ENCODE data around the gene KCNAB3.
A peak's percentile ranks its signal among the peaks of the same experiment; 100 is the strongest.

KCNAB3 gene

GRCh38 chr17:7929158-7930023, at the start of gene KCNAB3:
KCNAB3 (minus strand) TSS chr17:7929856; CDS start chr17:7929435, 421 bp downstream.
- Histone ChIP-seq H3K36me3 (ENCODE audit: insufficient read depth, low read length) (peaks cover 13% of the 10 kb centered on the region; the same call in 1 of the 2 replicates), H3K9ac (ENCODE audit: low read length) (peak within 1 kb of the TSS; percentile 81), H3K4me1 (ENCODE audit: insufficient read depth, low read length, severe bottlenecking) (peaks cover 47% of the 10 kb centered on the region), H3K27ac (ENCODE audit: low read depth, low read length, poor library complexity, severe bottlenecking) (peak within 1 kb of the TSS; percentile 27), H3K9me2 (ENCODE audit: low read depth, low read length) (no peaks in the 10 kb centered on the region), H2AFZ (ENCODE audit: low read length) (no peak within 1 kb of the TSS), H3K4me3 (ENCODE audit: low read depth, low read length, poor library complexity, severe bottlenecking) (peak within 1 kb of the TSS; percentile 76), H3K79me2 (ENCODE audit: insufficient read depth, low read length) (0 out of 2 replicates have a peak, but pooled peaks cover 4% of the 10 kb centered on the region), H3F3A (ENCODE audit: insufficient read depth, low read length) (no peaks in the 10 kb centered on the region), H4K20me1 (ENCODE audit: insufficient read depth, low read length) (no peaks in the 10 kb centered on the region), H3K27me3 (ENCODE audit: insufficient read depth, low read length) (no peaks in the 10 kb centered on the region), H3K9me3 (ENCODE audit: low read length) (no peaks in the 10 kb centered on the region), H3K4me2 (ENCODE audit: low read length) (peak within 1 kb of the TSS; percentile 79)
- TF ChIP-seq EZH2 (IDR thresholded peaks at IDR 0.05; ENCODE audit: borderline replicate concordance, low read length) (no peak), CTCF (IDR thresholded peaks at IDR 0.05; ENCODE audit: low read length) (no peak)

- Histone ChIP-seq H4K20me1 (ENCODE audit: insufficient read depth, low read length) (no peaks in the 10 kb centered on the region), H3F3A (ENCODE audit: insufficient read depth, low read length) (no peaks in the 10 kb centered on the region), H3K4me3 (ENCODE audit: low read depth, low read length, poor library complexity, severe bottlenecking) (no peak overlapping the region), H3K4me2 (ENCODE audit: low read length) (no peak overlapping the region), H2AFZ (ENCODE audit: low read length) (no peak overlapping the region), H3K4me1 (ENCODE audit: insufficient read depth, low read length, severe bottlenecking) (no peaks in the 10 kb centered on the region), H3K79me2 (ENCODE audit: insufficient read depth, low read length) (no peaks in the 10 kb centered on the region), H3K36me3 (ENCODE audit: insufficient read depth, low read length) (no peaks in the 10 kb centered on the region; the same call in 1 of the 2 replicates), H3K27me3 (ENCODE audit: insufficient read depth, low read length) (no peaks in the 10 kb centered on the region; the same call in 1 of the 2 replicates), H3K9me3 (ENCODE audit: low read length) (peaks cover 5% of the 10 kb centered on the region; the same call in 1 of the 2 replicates), H3K9ac (ENCODE audit: low read length) (no peak overlapping the region), H3K27ac (ENCODE audit: low read depth, low read length, poor library complexity, severe bottlenecking) (no peak overlapping the region), H3K9me2 (ENCODE audit: low read depth, low read length) (no peaks in the 10 kb centered on the region)
- TF ChIP-seq EZH2 (IDR thresholded peaks at IDR 0.05; ENCODE audit: borderline replicate concordance, low read length): no peak
- TF ChIP-seq CTCF (IDR thresholded peaks at IDR 0.05; ENCODE audit: low read length): no peak
Observed at GRCh38 chr17:7977805-7978204, 48.1 kb upstream of the KCNAB3 start.

- TF ChIP-seq EZH2 (IDR thresholded peaks at IDR 0.05; ENCODE audit: borderline replicate concordance, low read length) (no peak), CTCF (IDR thresholded peaks at IDR 0.05; ENCODE audit: low read length) (no peak)
- Histone ChIP-seq H3K27me3 (ENCODE audit: insufficient read depth, low read length) (no peaks in the 10 kb centered on the region; the same call in 1 of the 2 replicates), H3K9me3 (ENCODE audit: low read length) (peaks cover 5% of the 10 kb centered on the region; the same call in 1 of the 2 replicates), H4K20me1 (ENCODE audit: insufficient read depth, low read length) (no peaks in the 10 kb centered on the region), H3K27ac (ENCODE audit: low read depth, low read length, poor library complexity, severe bottlenecking) (no peak overlapping the region), H3K36me3 (ENCODE audit: insufficient read depth, low read length) (no peaks in the 10 kb centered on the region; the same call in 1 of the 2 replicates), H3K4me3 (ENCODE audit: low read depth, low read length, poor library complexity, severe bottlenecking) (no peak overlapping the region), H3K79me2 (ENCODE audit: insufficient read depth, low read length) (no peaks in the 10 kb centered on the region), H3K4me2 (ENCODE audit: low read length) (no peak overlapping the region), H3F3A (ENCODE audit: insufficient read depth, low read length) (no peaks in the 10 kb centered on the region), H2AFZ (ENCODE audit: low read length) (no peak overlapping the region), H3K4me1 (ENCODE audit: insufficient read depth, low read length, severe bottlenecking) (no peaks in the 10 kb centered on the region), H3K9ac (ENCODE audit: low read length) (no peak overlapping the region), H3K9me2 (ENCODE audit: low read depth, low read length) (no peaks in the 10 kb centered on the region)
Observed at GRCh38 chr17:7977039-7977438, 47.4 kb upstream of the KCNAB3 start.
